SK-N-SH treated with all-trans-retinoic acid at 6 μM for 48 hours (cell line): Measurements from ENCODE around the gene MAGI3.

Experiments
- ATAC-seq: fragments of 200-7000 bp; cut with Tn5 transposase; 3 replicates; pipeline ENCODE4 v1.9.1; 2020; ENCODE audit warnings: mild to moderate bottlenecking, moderate library complexity
- BACH2 ChIP-seq: fragments of 250-450 bp; sonication (Bioruptor Pico); IDR thresholded peaks from 2 replicates; pipeline ENCODE4 v1.9.0; 2021; ENCODE audit warnings: mild to moderate bottlenecking, borderline replicate concordance
- CSRNP3 ChIP-seq: fragments of 250-450 bp; sonication (Bioruptor Pico); IDR thresholded peaks from 2 replicates; pipeline ENCODE4 v1.5.1; 2021; ENCODE audit warnings: mild to moderate bottlenecking, moderate library complexity
- ESRRG ChIP-seq: fragments of 250-450 bp; sonication (Bioruptor Pico); IDR thresholded peaks from 2 replicates; pipeline ENCODE4 v1.6.1; 2021; ENCODE audit warnings: mild to moderate bottlenecking
- GLIS3 ChIP-seq: fragments of 250-450 bp; sonication (Bioruptor Pico); IDR thresholded peaks from 2 replicates; pipeline ENCODE4 v1.5.0; 2020; ENCODE audit warnings: mild to moderate bottlenecking, moderate library complexity
- ISL1 ChIP-seq: fragments of 250-450 bp; sonication (Bioruptor Pico); IDR thresholded peaks from 2 replicates; pipeline ENCODE4 v2.1.2; 2022; ENCODE audit warnings: mild to moderate bottlenecking, moderate library complexity
- OSR1 ChIP-seq: fragments of 250-450 bp; sonication (Bioruptor Pico); IDR thresholded peaks from 2 replicates; pipeline ENCODE4 v1.8.0; 2022; ENCODE audit warnings: moderate library complexity, mild to moderate bottlenecking, inconsistent platforms
- POU6F1 ChIP-seq: fragments of 250-450 bp; sonication (Bioruptor Pico); IDR thresholded peaks from 2 replicates; pipeline ENCODE4 v1.8.0; 2021; ENCODE audit warnings: low read depth, mild to moderate bottlenecking, moderate library complexity, borderline replicate concordance
- PPARA ChIP-seq: fragments of 250-450 bp; sonication (Bioruptor Pico); IDR thresholded peaks from 2 replicates; pipeline ENCODE4 v1.5.0; 2020; ENCODE audit warnings: mild to moderate bottlenecking, borderline replicate concordance
- RARB ChIP-seq: fragments of 250-450 bp; sonication (Bioruptor Pico); IDR thresholded peaks from 2 replicates; pipeline ENCODE4 v1.8.0; 2021; ENCODE audit warnings: mild to moderate bottlenecking, moderate library complexity
- TCF4 ChIP-seq: fragments of 250-450 bp; sonication (Bioruptor Pico); IDR thresholded peaks from 2 replicates; pipeline ENCODE4 v1.8.0; 2021; ENCODE audit warnings: mild to moderate bottlenecking, moderate library complexity, borderline replicate concordance
- TOX ChIP-seq: fragments of 250-450 bp; sonication (Bioruptor Pico); IDR thresholded peaks from 2 replicates; pipeline ENCODE4 v1.8.0; 2021; ENCODE audit warnings: mild to moderate bottlenecking, moderate library complexity, borderline replicate concordance
- ZC3H10 ChIP-seq: fragments of 250-450 bp; sonication (Bioruptor Pico); IDR thresholded peaks from 2 replicates; pipeline ENCODE4 v1.5.1; 2021; ENCODE audit warnings: mild to moderate bottlenecking, moderate library complexity
- ZFP3 ChIP-seq: fragments of 250-450 bp; sonication (Bioruptor Pico); IDR thresholded peaks from 2 replicates; pipeline ENCODE4 v1.5.0; 2020; ENCODE audit warnings: mild to moderate bottlenecking, moderate library complexity
- ZFP30 ChIP-seq: fragments of 450-650 bp; formaldehyde crosslinking; IDR thresholded peaks from 2 replicates; pipeline ENCODE4 v1.5.0; 2022; ENCODE audit warnings: mild to moderate bottlenecking, moderate library complexity
- ZNF565 ChIP-seq: fragments of 450-650 bp; formaldehyde crosslinking; conservative IDR thresholded peaks from 2 replicates; pipeline ENCODE4 v1.5.0; 2020; ENCODE audit warnings: low read depth, mild to moderate bottlenecking, moderate library complexity
- ZNF70 ChIP-seq: fragments of 450-650 bp; formaldehyde crosslinking; IDR thresholded peaks from 2 replicates; pipeline ENCODE4 v1.5.0; 2020; ENCODE audit warnings: mild to moderate bottlenecking, moderate library complexity
- ZNF8 ChIP-seq: fragments of 450-650 bp; formaldehyde crosslinking; IDR thresholded peaks from 2 replicates; pipeline ENCODE4 v1.5.0; 2020; ENCODE audit warnings: mild to moderate bottlenecking, moderate library complexity
- TF ChIP-seq, protein P1 (sequence below): fragments of 250-450 bp; sonication (Bioruptor Pico); IDR thresholded peaks from 2 replicates; pipeline ENCODE4 v1.5.0; 2020; ENCODE audit warnings: mild to moderate bottlenecking, moderate library complexity
- TF ChIP-seq, protein P2 (sequence below): fragments of 250-450 bp; sonication (Bioruptor Pico); IDR thresholded peaks from 2 replicates; pipeline ENCODE4 v1.5.1; 2020; ENCODE audit warnings: low read depth, mild to moderate bottlenecking, moderate library complexity

MAGI3 gene

DNA sequence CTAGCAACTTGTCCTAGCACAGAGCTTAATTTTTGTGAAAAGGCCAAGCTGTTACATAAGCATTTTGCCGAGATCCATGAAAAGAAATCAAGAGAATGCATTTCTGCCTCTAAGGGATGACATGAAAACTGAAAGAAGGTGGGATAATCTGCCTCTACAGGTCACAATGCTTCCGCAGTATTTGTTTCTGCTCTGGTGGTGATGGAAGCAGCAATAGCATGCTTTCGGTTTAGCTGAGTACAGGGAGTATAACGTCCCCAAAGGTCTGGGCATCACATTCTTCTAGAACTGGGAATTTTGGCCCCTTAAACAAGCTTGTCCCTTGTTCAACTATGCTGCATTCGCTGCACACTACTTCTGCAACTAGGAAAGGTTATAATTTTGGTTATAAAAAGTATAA, 14.4 kb upstream of the MAGI3 start:
- TF ChIP-seq POU6F1 (CRISPR knock-in tag) (no peak), ZNF565 (CRISPR knock-in tag) (no peak), ZFP3 (CRISPR knock-in tag) (no peak), TCF4 (CRISPR knock-in tag) (no peak), BACH2 (CRISPR knock-in tag) (no peak), CSRNP3 (CRISPR knock-in tag) (no peak), ISL1 (no peak)
- TF ChIP-seq, protein P1, sequence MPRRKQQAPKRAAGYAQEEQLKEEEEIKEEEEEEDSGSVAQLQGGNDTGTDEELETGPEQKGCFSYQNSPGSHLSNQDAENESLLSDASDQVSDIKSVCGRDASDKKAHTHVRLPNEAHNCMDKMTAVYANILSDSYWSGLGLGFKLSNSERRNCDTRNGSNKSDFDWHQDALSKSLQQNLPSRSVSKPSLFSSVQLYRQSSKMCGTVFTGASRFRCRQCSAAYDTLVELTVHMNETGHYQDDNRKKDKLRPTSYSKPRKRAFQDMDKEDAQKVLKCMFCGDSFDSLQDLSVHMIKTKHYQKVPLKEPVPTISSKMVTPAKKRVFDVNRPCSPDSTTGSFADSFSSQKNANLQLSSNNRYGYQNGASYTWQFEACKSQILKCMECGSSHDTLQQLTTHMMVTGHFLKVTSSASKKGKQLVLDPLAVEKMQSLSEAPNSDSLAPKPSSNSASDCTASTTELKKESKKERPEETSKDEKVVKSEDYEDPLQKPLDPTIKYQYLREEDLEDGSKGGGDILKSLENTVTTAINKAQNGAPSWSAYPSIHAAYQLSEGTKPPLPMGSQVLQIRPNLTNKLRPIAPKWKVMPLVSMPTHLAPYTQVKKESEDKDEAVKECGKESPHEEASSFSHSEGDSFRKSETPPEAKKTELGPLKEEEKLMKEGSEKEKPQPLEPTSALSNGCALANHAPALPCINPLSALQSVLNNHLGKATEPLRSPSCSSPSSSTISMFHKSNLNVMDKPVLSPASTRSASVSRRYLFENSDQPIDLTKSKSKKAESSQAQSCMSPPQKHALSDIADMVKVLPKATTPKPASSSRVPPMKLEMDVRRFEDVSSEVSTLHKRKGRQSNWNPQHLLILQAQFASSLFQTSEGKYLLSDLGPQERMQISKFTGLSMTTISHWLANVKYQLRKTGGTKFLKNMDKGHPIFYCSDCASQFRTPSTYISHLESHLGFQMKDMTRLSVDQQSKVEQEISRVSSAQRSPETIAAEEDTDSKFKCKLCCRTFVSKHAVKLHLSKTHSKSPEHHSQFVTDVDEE (CRISPR knock-in tag): no peak
- no peak for ATAC-seq

DNA sequence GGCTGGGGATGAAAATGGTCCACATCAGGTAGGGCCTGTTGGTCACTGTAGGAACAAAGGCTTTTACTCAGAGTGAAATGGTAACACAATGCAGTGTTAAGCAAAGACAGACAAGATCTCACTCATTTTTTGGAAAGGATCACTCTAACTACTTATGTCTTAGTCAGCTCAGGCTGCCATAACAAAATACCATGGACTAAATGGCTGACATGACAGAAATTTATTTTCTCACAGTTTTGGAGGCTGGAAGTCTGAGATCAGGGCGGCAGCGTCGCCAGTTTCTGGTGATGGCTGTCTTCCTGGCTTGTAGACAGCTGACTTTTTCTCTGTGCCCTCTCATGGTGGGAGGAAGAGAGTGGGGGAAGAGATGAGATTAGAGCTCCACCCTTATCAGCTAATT, 10.2 kb upstream of the MAGI3 start:
- ATAC-seq: no peak
- TF ChIP-seq TOX (CRISPR knock-in tag): no peak
- TF ChIP-seq GLIS3 (CRISPR knock-in tag): no peak
- no peak for TF ChIP-seq CSRNP3 (CRISPR knock-in tag)
- no peak for TF ChIP-seq ZNF8 (CRISPR knock-in tag)
- no peak for TF ChIP-seq OSR1 (CRISPR knock-in tag)
- TF ChIP-seq ZNF565 (CRISPR knock-in tag): no peak
- no peak for TF ChIP-seq ZFP30 (CRISPR knock-in tag)
- no peak for TF ChIP-seq ZNF70
- no peak for TF ChIP-seq ZC3H10 (CRISPR knock-in tag)
- TF ChIP-seq ISL1: no peak
- TF ChIP-seq, protein P2, sequence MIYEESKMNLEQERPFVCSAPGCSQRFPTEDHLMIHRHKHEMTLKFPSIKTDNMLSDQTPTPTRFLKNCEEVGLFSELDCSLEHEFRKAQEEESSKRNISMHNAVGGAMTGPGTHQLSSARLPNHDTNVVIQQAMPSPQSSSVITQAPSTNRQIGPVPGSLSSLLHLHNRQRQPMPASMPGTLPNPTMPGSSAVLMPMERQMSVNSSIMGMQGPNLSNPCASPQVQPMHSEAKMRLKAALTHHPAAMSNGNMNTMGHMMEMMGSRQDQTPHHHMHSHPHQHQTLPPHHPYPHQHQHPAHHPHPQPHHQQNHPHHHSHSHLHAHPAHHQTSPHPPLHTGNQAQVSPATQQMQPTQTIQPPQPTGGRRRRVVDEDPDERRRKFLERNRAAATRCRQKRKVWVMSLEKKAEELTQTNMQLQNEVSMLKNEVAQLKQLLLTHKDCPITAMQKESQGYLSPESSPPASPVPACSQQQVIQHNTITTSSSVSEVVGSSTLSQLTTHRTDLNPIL (CRISPR knock-in tag): no peak

- ATAC-seq: no peak
- TF ChIP-seq RARB (CRISPR knock-in tag): no peak
- no peak for TF ChIP-seq BACH2 (CRISPR knock-in tag)
- TF ChIP-seq CSRNP3 (CRISPR knock-in tag): no peak
- TF ChIP-seq PPARA (CRISPR knock-in tag): no peak
- TF ChIP-seq POU6F1 (CRISPR knock-in tag): no peak
- TF ChIP-seq, protein P2 (CRISPR knock-in tag): no peak
- TF ChIP-seq ESRRG (CRISPR knock-in tag): no peak
- TF ChIP-seq, protein P1 (CRISPR knock-in tag): no peak
- TF ChIP-seq GLIS3 (CRISPR knock-in tag): no peak
- no peak for TF ChIP-seq ZFP3 (CRISPR knock-in tag)
- no peak for TF ChIP-seq ZNF565 (CRISPR knock-in tag)
- no peak for TF ChIP-seq ZNF8 (CRISPR knock-in tag)
- no peak for TF ChIP-seq ZC3H10 (CRISPR knock-in tag)
Observed at GRCh38 chr1:113388017-113388620, 2.2 kb upstream of the MAGI3 start.
